T follicular helper cell (primary cell): Measurements from ENCODE around the gene CEP170B.
"Not testable (repeated sequence)": the region's sequence is repeated elsewhere in the genome, so short reads cannot be mapped to it uniquely, and the experiment has no call there.

Source experiments
- DNase-seq: peaks from one replicate; pipeline ENCODE4 v3.0.0-alpha.2; 2020; ENCODE audit warnings: low read depth

The CEP170B gene

GRCh38 chr14:104944436-104945205 is 79.6 kb downstream of the CEP170B start:
- not testable (repeated sequence) for DNase-seq

- DNase-seq = not testable (repeated sequence)
Observed at GRCh38 chr14:104945266-104945665, 80.2 kb downstream of the CEP170B start.
